SK-N-SH (cell line): ENCODE results near the gene EEF1A2.

ENCODE experiments used
- CHD2 ChIP-seq: fragments of 150-350 bp; IDR thresholded peaks from 2 replicates; pipeline ENCODE4 v1.6.1; 2018; ENCODE audit warnings: low read length; ENCODE audit not compliant: partially characterized antibody
- CTCF ChIP-seq: fragments of 200-600 bp; sonication (generic); IDR thresholded peaks from 2 replicates; pipeline ENCODE4 v1.6.1; 2017; ENCODE audit warnings: antibody characterized with exemption, mild to moderate bottlenecking, moderate library complexity
- ELF1 ChIP-seq: IDR thresholded peaks from 2 replicates; pipeline ENCODE4 v1.4.0; 2012
- EP300 ChIP-seq, 2 experiments: IDR thresholded peaks; 2 replicates each; pipeline versions ENCODE4 v1.4.0 to v1.6.1; 2012; ENCODE audit warnings: borderline replicate concordance in 1 of 2, low read depth in 1 of 2, low read length in 1 of 2
- GABPA ChIP-seq: IDR thresholded peaks from 2 replicates; pipeline ENCODE4 v1.4.0; 2012; ENCODE audit warnings: low read depth, mild to moderate bottlenecking
- POLR2AphosphoS5 ChIP-seq: IDR thresholded peaks from 2 replicates; pipeline ENCODE4 v1.6.1; 2012; ENCODE audit warnings: low read depth, low read length
- RAD21 ChIP-seq: IDR thresholded peaks from 2 replicates; pipeline ENCODE4 v1.6.1; 2012; ENCODE audit warnings: mild to moderate bottlenecking, low read length
- REST ChIP-seq: IDR thresholded peaks from 2 replicates; pipeline ENCODE4 v1.6.1; 2012; ENCODE audit warnings: mild to moderate bottlenecking, low read depth, low read length, moderate library complexity
- RFX5 ChIP-seq: IDR thresholded peaks from 2 replicates; pipeline ENCODE4 v1.6.1; 2012; ENCODE audit warnings: mild to moderate bottlenecking, improper control_type of control experiment, low read length
- USF1 ChIP-seq: IDR thresholded peaks from 2 replicates; pipeline ENCODE4 v1.4.0; 2012; ENCODE audit warnings: low read depth, borderline replicate concordance

GRCh38 chr20:63529180-63529860 is 30.4 kb upstream of the EEF1A2 start:
- TF ChIP-seq CTCF, result no peak
- no peak for TF ChIP-seq RFX5
- TF ChIP-seq EP300 (IDR thresholded peaks at IDR 0.05; ENCODE audit: borderline replicate concordance in 1 of 2, low read depth in 1 of 2, low read length in 1 of 2), result no peak
- no peak for TF ChIP-seq RAD21
- no peak for TF ChIP-seq USF1
- no peak for TF ChIP-seq REST
- no peak for TF ChIP-seq GABPA
- no peak for TF ChIP-seq POLR2AphosphoS5
- no peak for TF ChIP-seq CHD2
- no peak for TF ChIP-seq ELF1
